Ovary (tissue), 9 donors: ENCODE results near the gene C11orf52. TPM values are rescaled to one million over a fixed set of nuclear protein-coding genes. Genes with fewer than 3 reads are reported as not detected.
A peak's percentile ranks its signal among the peaks of the same experiment; 100 is the strongest.

ENCODE experiments used
- DNase-seq, 5 donors: peaks; one replicate each; pipeline ENCODE4 v3.0.0-alpha.2; 2019 to 2020
- H3K27ac ChIP-seq, 2 donors: fragments of 200-600 bp; one replicate each; pipeline versions ENCODE4 v1.5.1 to v1.8.0; 2019 to 2022
- H3K27me3 ChIP-seq: fragments of 200-600 bp; one replicate; pipeline ENCODE4 v1.8.0; 2022
- H3K36me3 ChIP-seq: fragments of 200-600 bp; sonication (generic); one replicate; pipeline ENCODE4 v1.5.1; 2019
- H3K4me1 ChIP-seq: one replicate; pipeline ENCODE4 v1.8.1; 2013; ENCODE audit warnings: mild to moderate bottlenecking, moderate library complexity; ENCODE audit not compliant: insufficient read depth
- H3K4me3 ChIP-seq: fragments of 200-600 bp; sonication (generic); one replicate; pipeline ENCODE4 v1.5.1; 2017
- H3K9me3 ChIP-seq, 2 donors: fragments of 200-600 bp in 1 of 2; sonication (generic) in 1 of 2; one replicate each; pipeline versions ENCODE4 v1.5.1 to v1.8.1; 2013 to 2019; ENCODE audit warnings: mild to moderate bottlenecking in 1 of 2, moderate library complexity in 1 of 2
- CTCF ChIP-seq, 3 donors: fragments of 450-650 bp in 2 of 3; fragments of 200-600 bp in 1 of 3; IDR thresholded peaks; one replicate each; pipeline versions ENCODE4 v1.5.1 to v1.8.0; 2016 to 2022; ENCODE audit warnings: antibody characterized with exemption in 3 of 3, mild to moderate bottlenecking in 1 of 3
- EP300 ChIP-seq: sonication (generic); formaldehyde crosslinking; IDR thresholded peaks from one replicate; pipeline ENCODE4 v1.6.1; 2017; ENCODE audit warnings: antibody characterized with exemption
- POLR2A ChIP-seq: fragments of 450-650 bp; IDR thresholded peaks from one replicate; pipeline ENCODE4 v1.6.1; 2017; ENCODE audit warnings: antibody characterized with exemption, mild to moderate bottlenecking, moderate library complexity
- WGBS, 3 donors: extraction: QIAGEN DNeasy Blood & Tissue Kit in 1 of 3; methylation state at CpG; one replicate each; pipeline versions ENCODE4 v1.1.5 to v1.1.7; 2013 to 2017; 5-methylcytosine and 5-hydroxymethylcytosine counted together
- intact Hi-C, 4 donors: fragments of 100-400 bp; cut with DNase I; formaldehyde crosslinking; loops; one replicate each; pipeline versions ENCODE4 v1.11.0 to v1.15.1; 2022 to 2023
- polyA plus RNA-seq, 2 donors: library from polyadenylated mRNA; stranded (reverse); fragments of 200-250 nt in 1 of 2; fragments of 350-450 nt in 1 of 2; fragmentation: Illumina TruSeq in 1 of 2; extraction: RNeasy Lipid Tissue Mini Kit (QIAGEN cat#74804) in 1 of 2; gene quantifications; one replicate each; pipeline ENCODE4 v1.2.3, GENCODE V29; 2013 to 2014
- total RNA-seq, 7 donors: library from RNA; depleted of rRNA in 2 of 7; stranded (reverse); fragments of >200 nt in 2 of 7; fragmentation: NEBNext Ultra II Directional in 3 of 7; extraction: Animal tissue kit (Norgen Biotek cat#: 25700) in 3 of 7; gene quantifications; one replicate each; pipeline versions ENCODE4 v1.1.0 to v1.2.4, GENCODE V29; 2016 to 2023
- donor health status: DM: no; HTN: no; CAD: no; lungs with moderate emphysema.
- donor health status: DM: no; HTN: no; CAD: no.
- donor health status: Bipolar disorder and iron deficiency.
- donor health status: DM: yes; HTN: yes; CAD: no.
- donor health status: DM: no; HTN: no; CAD: no.
- donor health status: DM: yes; HTN: yes; CAD: no.

Gene C11orf52
- total and polyA plus RNA-seq, 9 donors = 1.3 to 5.9 (median 2.3) TPM; not detected in 1

- Histone ChIP-seq H3K4me3 (no peak overlapping the region), H3K36me3 (no peaks in the 10 kb centered on the region), H3K9me3 (no peaks in the 10 kb centered on the region), H3K27me3 (no peaks in the 10 kb centered on the region), H3K27ac (no peak overlapping the region), H3K4me1 (no peaks in the 10 kb centered on the region)
- TF ChIP-seq CTCF (IDR thresholded peaks at IDR 0.05) (no peak), EP300 (no peak), POLR2A (no peak)
- 60 to 75% (median 66%) methylated on average over 2 of the region's 2 CpGs for WGBS, 3 donors
- intact Hi-C loops = no loop called here
- no peak for DNase-seq
These were observed 13.3 kb upstream of the C11orf52 start for GRCh38 chr11:111905411-111905810.

GRCh38 chr11:111906680-111907079, 12.0 kb upstream of the C11orf52 start:
- Histone ChIP-seq H3K4me3 (no peak overlapping the region), H3K36me3 (no peaks in the 10 kb centered on the region), H3K27ac (no peak overlapping the region), H3K27me3 (no peaks in the 10 kb centered on the region), H3K4me1 (peaks cover 3% of the 10 kb centered on the region), H3K9me3 (no peaks in the 10 kb centered on the region)
- TF ChIP-seq CTCF (IDR thresholded peaks at IDR 0.05) = no peak
- no peak for TF ChIP-seq POLR2A
- no peak for TF ChIP-seq EP300
- no peak for DNase-seq
- intact Hi-C loops = no loop called here
- WGBS, 3 donors = 73 to 78% (median 78%) methylated on average over 1 of the region's 1 CpG

- intact Hi-C loops = no loop called here
- H3K36me3 ChIP-seq = no peaks in the 10 kb centered on the region
- H3K27ac ChIP-seq = peak overlapping the region in 1 of 2 donors; percentile 16
These were observed 9.9 kb upstream of the C11orf52 start for GRCh38 chr11:111908639-111909305.

GRCh38 chr11:111909378-111909777, 9.3 kb upstream of the C11orf52 start:
- intact Hi-C loops = no loop called here
- Histone ChIP-seq H3K27ac (peak overlapping the region in 1 of 2 donors; percentile 16), H3K4me3 (no peak overlapping the region), H3K4me1 (peaks cover 11% of the 10 kb centered on the region), H3K27me3 (no peaks in the 10 kb centered on the region), H3K9me3 (no peaks in the 10 kb centered on the region), H3K36me3 (no peaks in the 10 kb centered on the region)
- TF ChIP-seq EP300 (no peak), POLR2A (no peak), CTCF (IDR thresholded peaks at IDR 0.05) (no peak)
- WGBS, 3 donors = 37 to 48% (median 39%) methylated on average over 5 of the region's 5 CpGs
- DNase-seq = no peak

More at GRCh38 chr11:111908639-111909305, 9.9 kb upstream of the C11orf52 start:
- DNase-seq = no peak
- Histone ChIP-seq H3K9me3 (no peaks in the 10 kb centered on the region), H3K4me1 (peaks cover 11% of the 10 kb centered on the region), H3K27me3 (no peaks in the 10 kb centered on the region), H3K4me3 (no peak overlapping the region)
- 77 to 85% (median 81%) methylated on average over 5 of the region's 5 CpGs for WGBS, 3 donors
- TF ChIP-seq CTCF (IDR thresholded peaks at IDR 0.05) (no peak), POLR2A (no peak), EP300 (no peak)
